ENCODE data around the gene LOXL4. TPM values are rescaled to one million over a fixed set of nuclear protein-coding genes. Genes with fewer than 3 reads are reported as not detected.

Gene LOXL4
- total RNA-seq, 1 experiment from 2014 or later, result not detected

DNA sequence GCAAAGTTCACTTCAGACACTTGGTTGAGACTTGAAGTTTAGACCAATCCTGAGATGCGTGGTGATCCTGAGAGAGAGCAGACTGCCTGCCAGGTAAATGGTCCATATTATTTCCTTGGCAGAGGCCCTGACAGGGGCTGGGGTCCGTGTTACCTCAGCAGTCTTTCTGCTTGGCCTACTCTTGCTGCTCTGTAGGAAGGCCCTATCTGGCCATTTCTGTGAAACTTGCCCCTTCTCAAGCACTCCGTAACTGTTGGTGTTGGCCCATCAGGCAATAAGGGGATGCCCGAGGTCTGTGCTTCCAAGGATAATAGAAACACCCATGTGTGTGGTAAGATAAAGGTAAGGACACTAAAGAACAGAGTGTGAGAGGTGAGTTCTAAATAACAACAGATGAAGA, 20.0 kb downstream of the LOXL4 start:
- intact Hi-C loops (cut with micrococcal nuclease; ENCODE audit: unreplicated experiment), result loop anchor here (10.0 kb wide), 1 partner anchor 177 kb away; no protein-coding TSS in a partner anchor
- ChIA-PET CTCF (no interaction called here), POLR2A (ENCODE audit: low non-redundant PET) (no interaction called here)
- no peaks in the 10 kb centered on the region for H3K36me3 ChIP-seq (ENCODE audit: insufficient read depth, low read length, poor library complexity, severe bottlenecking)
- H3K27me3 ChIP-seq (replicated peaks; ENCODE audit: insufficient read depth, low read depth, low read length, poor library complexity), result no peaks in the 10 kb centered on the region
- no peak overlapping the region for H3K27ac ChIP-seq (ENCODE audit: low read depth, low read length, poor library complexity, severe bottlenecking)
- BruUV-seq (replicated peaks), result no TSS peak
- DNase-seq (ENCODE audit: low spot score), result no peak
- H3K4me3 ChIP-seq (ENCODE audit: low read depth, low read length, poor library complexity, severe bottlenecking), result no peak overlapping the region
- no peaks in the 10 kb centered on the region for H3K4me1 ChIP-seq (ENCODE audit: insufficient read depth, low read length, poor library complexity, severe bottlenecking)
- H3K9me3 ChIP-seq (ENCODE audit: low read depth, low read length, poor library complexity, severe bottlenecking), result no peaks in the 10 kb centered on the region
- TF ChIP-seq EZH2 (IDR thresholded peaks at IDR 0.05; ENCODE audit: borderline replicate concordance, low read depth, low read length, poor library complexity, severe bottlenecking) (no peak), CTCF (conservative IDR thresholded peaks at IDR 0.05; ENCODE audit: low read depth, low read length) (no peak)

DNA sequence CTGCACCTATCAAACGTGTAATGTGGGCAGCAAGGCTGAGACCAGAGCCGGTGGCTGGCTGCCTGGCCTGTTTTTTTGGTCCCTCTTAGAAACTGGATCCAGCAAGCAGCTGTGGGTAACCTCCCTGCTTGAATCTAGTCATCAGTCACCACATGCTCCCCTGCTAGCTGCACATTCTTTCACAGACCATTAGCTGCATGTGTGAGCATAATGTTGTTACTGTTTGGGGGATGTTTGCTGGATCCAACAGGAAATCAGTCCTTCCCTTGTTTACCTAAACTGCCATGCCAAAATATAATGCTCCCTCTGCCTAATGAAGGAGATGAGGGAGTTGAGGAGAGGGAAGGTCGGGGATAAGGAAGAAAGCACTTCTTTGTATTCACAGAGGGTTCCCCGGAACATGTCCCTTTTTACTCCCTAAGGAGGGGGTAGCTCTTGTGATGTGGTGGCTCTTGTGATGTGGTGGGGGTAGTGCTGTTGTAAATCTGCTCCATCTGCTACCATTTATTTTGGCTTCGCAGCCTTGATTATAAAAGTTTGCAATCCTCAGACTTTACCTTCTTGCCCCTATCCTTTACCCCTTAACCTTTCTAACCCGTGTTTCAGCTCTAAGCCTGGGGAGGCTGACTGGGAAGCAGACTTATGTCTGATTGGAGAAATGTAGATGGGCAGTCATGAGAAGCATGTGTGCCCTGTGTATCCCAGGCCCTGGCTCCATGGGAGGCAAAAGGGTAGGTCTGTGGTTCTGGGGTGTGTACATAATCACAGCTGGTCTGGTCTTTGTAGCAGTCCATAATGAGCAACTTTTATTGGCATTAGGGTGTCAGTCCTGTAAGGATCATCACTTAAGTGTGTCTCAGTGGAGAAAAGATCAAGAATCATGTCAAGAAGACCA, 20.8 kb downstream of the LOXL4 start:
- ChIA-PET POLR2A (ENCODE audit: low non-redundant PET) (interaction anchor here (0.7 kb wide), 1 partner anchor 62 kb away, joined by 3 read pairs; no protein-coding TSS in a partner anchor), CTCF (no interaction called here)
- no TSS peak for BruUV-seq (replicated peaks)
- H3K4me1 ChIP-seq (ENCODE audit: insufficient read depth, low read length, poor library complexity, severe bottlenecking), result no peaks in the 10 kb centered on the region
- no peak for TF ChIP-seq EZH2 (IDR thresholded peaks at IDR 0.05; ENCODE audit: borderline replicate concordance, low read depth, low read length, poor library complexity, severe bottlenecking)
- TF ChIP-seq CTCF (conservative IDR thresholded peaks at IDR 0.05; ENCODE audit: low read depth, low read length), result no peak
- intact Hi-C loops (cut with micrococcal nuclease; ENCODE audit: unreplicated experiment), result loop anchor here (10.0 kb wide), 1 partner anchor 178 kb away; no protein-coding TSS in a partner anchor
- H3K27ac ChIP-seq (ENCODE audit: low read depth, low read length, poor library complexity, severe bottlenecking), result no peak overlapping the region
- H3K4me3 ChIP-seq (ENCODE audit: low read depth, low read length, poor library complexity, severe bottlenecking), result no peak overlapping the region
- no peaks in the 10 kb centered on the region for H3K27me3 ChIP-seq (replicated peaks; ENCODE audit: insufficient read depth, low read depth, low read length, poor library complexity)
- no peaks in the 10 kb centered on the region for H3K9me3 ChIP-seq (ENCODE audit: low read depth, low read length, poor library complexity, severe bottlenecking)
- no peak for DNase-seq (ENCODE audit: low spot score)
- no peaks in the 10 kb centered on the region for H3K36me3 ChIP-seq (ENCODE audit: insufficient read depth, low read length, poor library complexity, severe bottlenecking)

DNA sequence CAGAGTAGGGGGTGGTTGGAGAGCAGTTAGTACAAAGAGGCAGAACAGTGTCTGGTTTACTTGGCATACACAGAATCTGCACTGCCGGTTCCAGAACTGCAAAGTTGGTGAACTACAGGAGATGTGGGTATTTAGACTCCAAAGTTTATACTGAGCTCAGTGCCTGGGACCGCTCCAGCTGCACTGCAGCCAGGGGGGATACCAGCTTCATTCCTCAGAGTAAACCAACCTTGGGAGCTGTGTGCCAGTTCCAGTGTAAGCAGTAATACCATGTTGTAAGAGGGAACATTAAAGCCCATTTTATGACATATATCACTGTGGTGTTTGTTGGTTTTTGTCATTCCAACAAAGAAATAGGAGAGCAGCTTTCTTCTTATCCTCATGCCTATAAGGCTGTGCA, 23.4 kb downstream of the LOXL4 start:
- ChIA-PET CTCF (no interaction called here), POLR2A (ENCODE audit: low non-redundant PET) (no interaction called here)
- Histone ChIP-seq H3K4me3 (ENCODE audit: low read depth, low read length, poor library complexity, severe bottlenecking) (no peak overlapping the region), H3K9me3 (ENCODE audit: low read depth, low read length, poor library complexity, severe bottlenecking) (no peaks in the 10 kb centered on the region), H3K27ac (ENCODE audit: low read depth, low read length, poor library complexity, severe bottlenecking) (no peak overlapping the region), H3K36me3 (ENCODE audit: insufficient read depth, low read length, poor library complexity, severe bottlenecking) (no peaks in the 10 kb centered on the region), H3K4me1 (ENCODE audit: insufficient read depth, low read length, poor library complexity, severe bottlenecking) (no peaks in the 10 kb centered on the region), H3K27me3 (replicated peaks; ENCODE audit: insufficient read depth, low read depth, low read length, poor library complexity) (no peaks in the 10 kb centered on the region)
- BruUV-seq (replicated peaks), result no TSS peak
- DNase-seq (ENCODE audit: low spot score), result no peak
- intact Hi-C loops (cut with micrococcal nuclease; ENCODE audit: unreplicated experiment), result loop anchor here (10.0 kb wide), 1 partner anchor 180 kb away; no protein-coding TSS in a partner anchor
- TF ChIP-seq CTCF (conservative IDR thresholded peaks at IDR 0.05; ENCODE audit: low read depth, low read length) (no peak), EZH2 (IDR thresholded peaks at IDR 0.05; ENCODE audit: borderline replicate concordance, low read depth, low read length, poor library complexity, severe bottlenecking) (no peak)

Measured in A673 (cell line).